Small intestine (tissue), 4 donors: Measurements from ENCODE around the gene TRIM59. TPM values are rescaled to one million over a fixed set of nuclear protein-coding genes. Genes with fewer than 3 reads are reported as not detected.

Experiments used
- polyA plus RNA-seq, 4 donors: library from polyadenylated mRNA; stranded (reverse) in 3 of 4; unstranded in 1 of 4; fragments of 200-250 nt in 3 of 4; fragments of 120-200 nt in 1 of 4; gene quantifications; one replicate each; pipeline versions ENCODE4 v1.2.1 to v1.2.3, GENCODE V29; 2013
- donor health status: healthy with polysubstance abuse.
- donor health status: Bipolar disorder and iron deficiency.
- donor health status: healthy.

Gene TRIM59
- polyA plus RNA-seq, 4 donors = 0.54 to 12.2 (median 3.2) TPM

Other genes with a start within 250 kb of the TRIM59 start
- under 1 TPM in 3 of 4 donors, not detected in 1; 0.54 to 0.92 (median 0.86) TPM for gene C3orf80, start 224.4 kb downstream of the TRIM59 start, polyA plus RNA-seq
- 10 to 100 TPM in 1 of 4 donors, 1 to 10 TPM in 3; 3.8 to 24.1 (median 6.3) TPM for gene IFT80, start 50.6 kb downstream of the TRIM59 start, polyA plus RNA-seq
- gene SMC4, start 50.1 kb downstream of the TRIM59 start, polyA plus RNA-seq = 10 to 100 TPM; 17.0 to 57.2 (median 25.7) TPM
- 10 to 100 TPM; 12.7 to 21.9 (median 13.1) TPM for gene KPNA4, start 115.8 kb upstream of the TRIM59 start, polyA plus RNA-seq
- gene ARL14, start 227.4 kb upstream of the TRIM59 start, polyA plus RNA-seq = 100 to 1,000 TPM in 2 of 4 donors, 1 to 10 TPM in 2; 6.0 to 211 (median 63.5) TPM